ENCODE measurements around the gene IKBKE.

IKBKE gene

DNA sequence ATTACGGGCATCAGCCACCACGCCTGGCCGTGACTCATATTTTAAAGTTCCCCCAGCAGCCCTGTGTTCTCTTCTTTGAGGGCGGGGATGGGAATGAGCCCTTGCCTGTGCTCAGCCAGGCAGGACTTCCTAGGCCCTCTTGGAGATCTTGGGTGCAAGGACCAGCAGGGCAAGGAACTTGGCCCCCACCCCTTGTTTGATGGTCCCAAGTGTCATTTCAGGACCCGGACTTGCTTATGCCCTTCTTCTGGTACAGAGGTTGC lies 46.4 kb downstream of the IKBKE start:
- no peak for DNase-seq

GRCh38 chr1:206517784-206518183 lies 47.5 kb downstream of the IKBKE start:
- no peak for DNase-seq

DNA sequence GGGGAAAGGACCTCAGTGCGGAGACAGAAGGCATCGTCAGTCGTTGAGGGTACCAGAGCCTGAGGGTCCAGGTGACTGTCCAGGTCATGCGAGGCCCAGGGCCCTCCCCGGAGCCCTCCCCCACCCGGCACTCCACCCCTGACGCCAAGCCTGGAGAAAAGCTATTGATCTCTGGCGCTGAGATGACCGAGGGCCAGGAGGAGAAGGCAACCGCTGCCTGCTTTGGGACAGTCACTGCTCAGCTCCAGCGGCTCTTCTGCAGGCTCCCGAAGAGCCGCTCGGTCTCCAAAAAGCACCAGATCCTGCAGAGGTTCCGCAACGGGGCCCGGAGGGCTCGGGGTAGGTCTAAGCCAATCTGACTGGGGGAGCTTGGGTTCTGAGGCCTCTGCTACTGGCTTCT lies 47.9 kb downstream of the IKBKE start:
- DNase-seq: no peak

- DNase-seq: no peak
These were observed 48.5 kb downstream of the IKBKE start for GRCh38 chr1:206518743-206519142.

DNA sequence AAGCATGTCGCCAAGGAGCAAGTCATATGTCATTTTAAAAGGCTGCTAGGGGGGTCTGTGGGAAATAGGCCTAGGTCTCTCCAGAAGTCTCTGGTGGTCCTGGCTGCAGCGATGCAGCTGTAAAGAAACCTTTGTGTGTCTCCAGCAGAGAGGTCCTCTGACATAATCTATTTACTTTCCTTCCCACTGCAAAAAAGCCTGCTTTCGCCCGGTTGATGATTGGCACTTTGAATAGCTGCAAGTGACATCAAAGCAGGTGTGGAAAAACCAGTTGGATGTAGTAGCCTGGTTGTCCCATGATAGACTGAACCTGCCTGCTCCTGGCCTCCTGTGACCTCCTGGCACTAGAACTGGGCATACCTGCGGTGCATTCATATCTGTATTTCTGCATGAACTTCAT lies 50.9 kb downstream of the IKBKE start:
- DNase-seq: no peak

DNA sequence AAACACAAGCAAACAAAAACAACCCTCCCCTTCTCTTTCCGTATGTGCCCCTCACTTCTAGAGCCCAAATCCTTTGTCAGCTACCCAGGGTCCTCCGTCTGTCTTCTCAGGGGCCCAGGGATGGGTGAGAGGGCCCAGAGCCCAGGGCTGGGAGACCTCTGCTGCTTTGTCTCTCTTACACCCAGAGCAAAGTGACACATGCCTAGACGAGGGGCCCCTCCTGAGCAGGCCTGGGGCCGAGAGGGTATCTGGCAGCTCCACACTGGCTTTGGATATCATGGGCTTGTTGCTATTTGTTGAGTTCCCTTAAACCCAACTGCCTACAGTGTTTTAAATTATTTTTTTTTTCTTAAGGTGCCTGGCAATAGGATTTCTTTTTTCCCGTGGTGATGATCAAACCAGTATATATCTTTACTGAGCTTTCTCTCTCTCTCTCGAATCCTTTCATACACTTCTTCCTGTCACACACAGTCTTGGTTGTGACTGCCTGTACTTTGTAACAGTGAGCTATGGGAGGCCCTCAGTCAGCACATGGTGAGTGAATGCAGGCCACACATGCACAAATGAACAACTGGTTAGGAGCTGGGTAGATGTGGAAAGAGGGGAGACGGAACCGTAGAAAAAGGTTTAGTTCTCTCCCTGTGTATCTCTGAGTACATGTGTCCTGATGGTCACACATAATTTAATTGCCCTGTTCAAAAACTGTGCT lies 51.6 kb downstream of the IKBKE start:
- no peak for DNase-seq

DNA sequence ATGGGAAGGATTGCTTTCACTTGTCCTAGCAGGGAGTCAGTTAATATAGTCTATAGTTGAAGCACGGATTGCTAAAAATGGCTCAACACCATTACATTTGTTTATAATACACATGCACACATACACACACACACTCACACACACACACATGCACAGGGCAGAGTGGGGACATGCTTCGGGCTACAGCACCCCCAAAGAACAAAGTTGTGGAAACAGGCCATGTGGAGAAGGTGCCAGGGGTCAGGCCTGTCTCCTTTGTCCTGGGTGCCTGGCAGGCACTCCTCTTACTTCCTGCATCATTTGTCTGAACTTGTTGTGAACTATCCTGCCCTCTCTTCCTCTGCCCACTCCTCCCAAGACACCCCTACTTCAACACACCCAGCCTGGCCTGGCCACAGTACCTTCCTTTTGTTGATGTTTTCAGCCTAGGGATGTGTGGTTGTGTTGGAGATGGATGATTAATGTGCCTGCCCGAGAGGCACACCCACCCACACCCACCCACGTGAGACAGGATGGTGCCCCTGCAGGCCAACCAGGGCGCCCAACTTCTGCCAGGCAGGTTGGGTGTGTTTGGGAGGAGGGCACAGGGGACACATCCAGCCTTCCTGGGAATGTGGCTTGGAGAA lies 54.6 kb downstream of the IKBKE start:
- no peak for DNase-seq

- DNase-seq: no peak
These were observed 56.0 kb downstream of the IKBKE start for GRCh38 chr1:206526064-206526911.

- no peak for DNase-seq
These were observed 59.1 kb downstream of the IKBKE start for GRCh38 chr1:206529425-206529824.

- no peak for DNase-seq
These were observed 62.1 kb downstream of the IKBKE start for GRCh38 chr1:206532368-206532767.

GRCh38 chr1:206534552-206534951 lies 64.3 kb downstream of the IKBKE start:
- DNase-seq: no peak

GRCh38 chr1:206535853-206536188 lies 65.5 kb downstream of the IKBKE start:
- DNase-seq: no peak

DNA sequence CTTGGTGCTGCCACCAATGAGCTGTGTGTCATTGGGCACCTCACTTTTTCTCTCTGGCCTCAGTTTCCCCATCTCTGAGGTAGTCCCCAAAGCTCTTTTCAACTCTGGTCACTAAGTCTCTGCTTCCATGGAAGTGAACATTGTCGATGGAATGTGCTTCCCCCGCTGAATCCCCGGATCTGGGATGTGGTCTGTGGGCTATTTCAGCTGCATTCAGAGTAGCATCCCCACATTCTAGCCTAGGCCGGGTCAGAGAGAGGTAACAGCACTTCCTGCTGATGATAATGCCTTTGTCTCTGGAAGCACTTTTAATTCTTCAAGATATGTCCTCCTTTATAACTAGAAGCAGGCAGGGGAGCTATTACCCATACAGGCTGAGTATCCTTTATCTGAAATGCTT lies 66.9 kb downstream of the IKBKE start:
- DNase-seq: no peak

DNA sequence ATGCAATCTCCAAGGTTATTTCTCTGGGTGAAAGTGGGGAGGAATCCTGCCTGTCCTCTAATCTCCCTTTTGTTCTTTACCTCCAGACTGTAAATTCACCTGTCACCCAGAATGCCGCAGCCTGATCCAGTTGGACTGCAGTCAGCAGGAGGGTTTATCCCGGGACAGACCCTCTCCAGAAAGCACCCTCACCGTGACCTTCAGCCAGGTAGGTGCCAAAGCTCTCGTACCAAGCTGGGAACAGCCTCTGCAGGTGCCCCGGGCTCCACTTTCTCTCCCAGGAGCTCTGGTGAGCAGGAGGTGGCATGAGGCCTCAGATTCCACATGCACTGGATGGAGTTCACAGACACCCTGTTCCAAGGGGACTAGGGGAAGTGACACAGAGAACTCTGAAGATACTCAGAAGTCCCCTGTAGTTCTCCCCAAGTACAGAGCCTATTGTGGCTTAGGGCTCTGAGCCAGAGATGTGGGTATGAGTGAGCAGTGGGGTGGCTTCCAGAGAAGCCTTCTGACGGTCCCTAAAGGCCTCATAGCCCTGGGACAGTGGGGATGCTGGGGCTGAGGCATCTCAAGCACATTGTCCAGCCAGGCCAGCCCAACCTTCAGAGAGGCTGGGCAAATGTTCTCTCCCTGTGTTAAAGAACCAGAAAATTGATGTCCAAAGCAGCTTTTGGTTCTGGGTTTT lies 68.0 kb downstream of the IKBKE start:
- DNase-seq: no peak

GRCh38 chr1:206538901-206539640 lies 68.8 kb downstream of the IKBKE start:
- DNase-seq: no peak

GRCh38 chr1:206540044-206540780 lies 69.9 kb downstream of the IKBKE start:
- no peak for DNase-seq

GRCh38 chr1:206541236-206541833 lies 71.1 kb downstream of the IKBKE start:
- no peak for DNase-seq

DNA sequence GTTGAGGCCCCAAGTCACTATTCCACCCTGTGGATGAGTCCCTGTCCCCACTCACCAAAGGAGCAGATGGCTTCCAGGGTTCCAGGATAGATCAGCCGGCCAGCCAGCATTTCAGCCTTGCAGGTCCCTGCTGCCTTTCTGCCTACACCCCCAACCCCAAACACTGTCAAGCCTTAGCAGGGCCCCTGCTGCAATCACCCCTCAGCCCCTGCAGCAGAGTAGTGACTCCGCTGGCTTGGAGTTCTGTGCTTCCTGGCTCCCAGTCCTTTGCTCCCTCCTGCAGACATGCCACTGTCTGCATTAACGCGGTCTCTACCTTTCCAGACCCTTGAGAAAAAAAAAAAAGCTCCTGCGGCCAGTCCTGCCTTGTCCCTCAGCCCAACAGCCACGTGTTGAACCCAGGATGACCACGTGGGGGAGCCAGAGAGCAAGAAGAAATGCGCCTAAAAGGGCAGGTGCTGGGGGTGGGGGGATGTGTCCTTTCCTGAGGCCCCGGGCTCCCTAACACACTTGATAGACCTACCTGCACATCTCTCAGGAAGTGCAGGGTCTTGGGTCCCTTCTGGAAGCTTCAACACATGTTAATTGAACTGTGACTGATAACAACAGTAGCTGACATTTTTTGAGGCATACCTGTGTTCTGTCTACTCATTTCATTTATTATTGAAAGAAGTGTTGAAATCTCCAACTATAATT lies 74.4 kb downstream of the IKBKE start:
- DNase-seq: peak; percentile 86

- DNase-seq: no peak
These were observed 75.1 kb downstream of the IKBKE start for GRCh38 chr1:206545351-206545750.

Measured in effector CD8-positive, alpha-beta T cell (primary cell).